A549 treated with AZD2906 at 1 μM for 4 hours (cell line): Measurements from ENCODE around the gene INPP5A. TPM values are rescaled to one million over a fixed set of nuclear protein-coding genes. Genes with fewer than 3 reads are reported as not detected.

Experiments used
- total RNA-seq: library from RNA; stranded (reverse); fragments of 200-300 nt; extraction: Qiagen RNA extraction; gene quantifications from 5 replicates; pipeline ENCODE4 v1.2.3, GENCODE V29; 2022

The INPP5A gene
- total RNA-seq: 12.2 to 13.8 TPM (median 13.0 TPM) in 5 replicates

GRCh38 chr10:132537684-132538001, at the start of gene INPP5A:
INPP5A (plus strand) TSS chr10:132537787; CDS start chr10:132538097, 310 bp downstream.

DNA sequence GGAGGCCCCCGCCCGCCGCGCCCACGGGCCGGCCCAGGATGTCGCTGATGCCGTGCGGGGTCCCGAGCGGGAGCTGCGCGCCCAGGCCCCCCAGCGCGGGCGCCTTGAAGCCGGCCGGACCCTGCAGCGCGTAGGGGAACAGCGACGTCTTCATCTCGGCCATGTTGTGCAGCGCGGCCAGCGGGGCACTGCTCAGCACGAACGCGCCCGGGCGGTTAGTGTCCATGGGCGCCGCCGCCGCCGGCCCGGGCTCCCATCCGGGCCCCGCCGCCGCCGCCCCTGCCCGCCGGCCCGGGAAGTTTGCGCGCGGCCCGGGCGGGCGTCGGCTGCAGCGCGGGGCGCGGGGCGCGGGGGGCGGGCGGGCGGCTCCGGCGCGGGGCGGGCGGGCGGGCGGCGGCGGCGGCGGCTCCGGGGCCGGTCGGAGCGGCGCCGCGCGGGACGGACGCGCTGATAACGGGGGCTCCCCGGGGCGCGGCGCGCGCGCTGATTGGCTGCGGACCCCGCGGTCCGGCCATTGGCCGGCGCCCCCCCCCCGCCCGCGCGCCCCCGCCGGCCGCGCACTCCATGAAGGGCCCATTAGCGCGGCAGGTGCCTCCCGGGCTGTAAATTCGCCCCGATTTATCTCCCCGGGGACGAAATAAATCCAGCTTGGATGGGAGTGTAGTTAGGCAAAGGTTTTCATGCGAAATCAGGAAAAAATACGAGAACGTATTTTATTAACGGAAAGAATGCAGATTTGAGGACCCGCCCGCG, 248.3 kb downstream of the INPP5A start, which contains the start of gene NKX6-2:
Gene NKX6-2 (minus strand): TSS at position 425 of the 753 bp plus-strand sequence. CDS start 199 bp downstream, at position 226.

Other genes starting within 250 kb of the INPP5A start
- gene STK32C, start 229.8 kb upstream of the INPP5A start, total RNA-seq: 35.3 to 50.2 TPM (median 47.3 TPM) in 5 replicates
- gene LRRC27, start 205.6 kb upstream of the INPP5A start, total RNA-seq: 5.0 to 6.4 TPM (median 5.4 TPM) in 5 replicates
- 13.1 to 18.8 TPM (median 18.4 TPM) in 5 replicates for gene PWWP2B, start 140.6 kb upstream of the INPP5A start, total RNA-seq
- 0.33 to 0.91 TPM (median 0.67 TPM) in 5 replicates for gene NKX6-2, start 248.4 kb downstream of the INPP5A start, total RNA-seq